ENCODE measurements around the gene DLG1. TPM values are rescaled to one million over a fixed set of nuclear protein-coding genes. Genes with fewer than 3 reads are reported as not detected.
"Not testable (repeated sequence)": the region's sequence is repeated elsewhere in the genome, so short reads cannot be mapped to it uniquely, and the experiment has no call there.

DLG1 gene
- total RNA-seq, 1 donor from 2014 or later = 80.2 TPM

DNA sequence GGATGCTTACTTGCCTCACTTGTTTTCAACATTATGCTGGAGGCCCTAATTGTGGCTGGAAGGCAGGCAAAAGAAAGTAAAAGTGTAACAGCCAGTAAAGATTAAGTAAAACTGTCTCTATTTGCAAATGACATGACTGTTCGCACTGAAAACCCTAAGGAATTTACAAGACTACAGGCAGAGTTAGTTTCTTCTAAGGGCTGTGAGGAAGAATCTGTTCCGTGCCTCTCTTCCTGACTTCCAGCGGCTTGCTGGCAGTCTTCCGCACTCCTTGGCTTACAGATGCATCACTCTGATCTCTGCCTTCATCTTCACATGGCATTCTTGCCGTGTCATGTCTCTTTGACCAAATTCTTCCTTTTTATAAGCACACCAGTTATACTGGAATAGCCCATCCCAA lies 86.1 kb downstream of the DLG1 start:
- no peaks in the 10 kb centered on the region for H3K4me1 ChIP-seq
- no peak for TF ChIP-seq CTCF (IDR thresholded peaks at IDR 0.05)
- DNase-seq (no peak), ATAC-seq (no peak)
- intact Hi-C loops (cut with DNase I) = no loop called here
- no peaks in the 10 kb centered on the region for H3K27me3 ChIP-seq (ENCODE audit: low read depth)
- no peak overlapping the region for H3K27ac ChIP-seq
- no peak overlapping the region for H3K4me3 ChIP-seq
- H3K9me3 ChIP-seq = no peaks in the 10 kb centered on the region
- no peaks in the 10 kb centered on the region for H3K36me3 ChIP-seq

DNA sequence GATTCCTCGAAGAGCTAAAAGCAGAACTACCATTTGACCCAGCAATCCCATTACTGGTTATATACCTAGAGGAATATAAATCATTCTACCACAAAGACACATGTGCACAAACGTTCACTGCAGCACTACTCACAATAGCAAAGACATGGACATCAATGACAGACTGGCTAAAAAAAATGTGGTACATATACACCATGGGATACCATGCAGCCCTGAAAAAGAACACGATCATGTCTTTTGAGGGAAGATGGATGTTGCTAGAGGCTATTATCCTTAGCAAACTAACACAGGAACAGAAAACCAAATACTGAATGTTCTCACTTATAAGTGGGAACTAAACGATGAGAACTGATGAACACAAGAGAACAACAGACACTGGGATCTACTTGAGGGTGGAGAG lies 86.7 kb downstream of the DLG1 start:
- intact Hi-C loops (cut with DNase I); H3K27ac ChIP-seq; ATAC-seq; H3K36me3 ChIP-seq; H3K4me1 ChIP-seq; DNase-seq; H3K27me3 ChIP-seq (ENCODE audit: low read depth); H3K4me3 ChIP-seq; H3K9me3 ChIP-seq: not testable (repeated sequence)

GRCh38 chr3:197209366-197210260 lies 88.8 kb downstream of the DLG1 start:
- DNase-seq = no peak
- Histone ChIP-seq H3K4me3 (no peak overlapping the region), H3K9me3 (no peaks in the 10 kb centered on the region), H3K4me1 (peaks cover 9% of the 10 kb centered on the region), H3K36me3 (no peaks in the 10 kb centered on the region), H3K27ac (no peak overlapping the region), H3K27me3 (ENCODE audit: low read depth) (no peaks in the 10 kb centered on the region)
- ATAC-seq = no peak
- intact Hi-C loops (cut with DNase I) = no loop called here
- TF ChIP-seq CTCF (IDR thresholded peaks at IDR 0.05) = no peak

GRCh38 chr3:197206913-197207312 lies 91.5 kb downstream of the DLG1 start:
- no peak for ATAC-seq
- no peak for TF ChIP-seq CTCF (IDR thresholded peaks at IDR 0.05)
- intact Hi-C loops (cut with DNase I) = no loop called here
- Histone ChIP-seq H3K27me3 (ENCODE audit: low read depth) (no peaks in the 10 kb centered on the region), H3K4me1 (peaks cover 31% of the 10 kb centered on the region), H3K36me3 (no peaks in the 10 kb centered on the region), H3K27ac (no peak overlapping the region), H3K9me3 (no peaks in the 10 kb centered on the region), H3K4me3 (no peak overlapping the region)
- DNase-seq = no peak

- H3K4me3 ChIP-seq = no peak overlapping the region
- DNase-seq = no peak
- intact Hi-C loops (cut with DNase I) = no loop called here
- no peak overlapping the region for H3K27ac ChIP-seq
- H3K36me3 ChIP-seq = no peaks in the 10 kb centered on the region
- H3K27me3 ChIP-seq (ENCODE audit: low read depth) = no peaks in the 10 kb centered on the region
- peaks cover 31% of the 10 kb centered on the region for H3K4me1 ChIP-seq
- no peak for ATAC-seq
- no peaks in the 10 kb centered on the region for H3K9me3 ChIP-seq
- TF ChIP-seq CTCF (IDR thresholded peaks at IDR 0.05) = no peak
These were observed 92.7 kb downstream of the DLG1 start for GRCh38 chr3:197205675-197206074.

GRCh38 chr3:197205265-197205664 lies 93.1 kb downstream of the DLG1 start:
- no peaks in the 10 kb centered on the region for H3K9me3 ChIP-seq
- no peak overlapping the region for H3K27ac ChIP-seq
- H3K36me3 ChIP-seq = no peaks in the 10 kb centered on the region
- H3K4me1 ChIP-seq = peaks cover 31% of the 10 kb centered on the region
- intact Hi-C loops (cut with DNase I) = no loop called here
- no peak for ATAC-seq
- no peak for DNase-seq
- H3K27me3 ChIP-seq (ENCODE audit: low read depth) = no peaks in the 10 kb centered on the region
- no peak for TF ChIP-seq CTCF (IDR thresholded peaks at IDR 0.05)
- H3K4me3 ChIP-seq = no peak overlapping the region

Data from lower lobe of right lung (tissue), 2 donors.